KMS-11 (cell line): ENCODE measurements around the gene CASP8AP2.

ENCODE experiments used
- H2AFZ ChIP-seq: fragments of 200-600 bp; sonication (generic); 2 replicates; pipeline ENCODE4 v1.6.1; 2016; ENCODE audit warnings: antibody characterized with exemption, mixed run types, low read depth
- H3K27ac ChIP-seq: fragments of 200-600 bp; sonication (generic); 2 replicates; pipeline ENCODE4 v1.6.1; 2016; ENCODE audit warnings: mild to moderate bottlenecking, mixed run types
- H3K27me3 ChIP-seq: fragments of 200-600 bp; sonication (generic); 2 replicates; pipeline ENCODE4 v1.6.1; 2017; ENCODE audit warnings: mild to moderate bottlenecking, low read depth, mixed run types, moderate library complexity; ENCODE audit not compliant: insufficient read depth
- H3K36me3 ChIP-seq: fragments of 200-600 bp; sonication (generic); 2 replicates; pipeline ENCODE4 v1.6.1; 2017; ENCODE audit warnings: mild to moderate bottlenecking, mixed run types; ENCODE audit not compliant: insufficient read depth
- H3K4me1 ChIP-seq: fragments of 200-600 bp; sonication (generic); 2 replicates; pipeline ENCODE4 v1.6.1; 2016; ENCODE audit warnings: mild to moderate bottlenecking, low read depth, mixed run types; ENCODE audit not compliant: poor library complexity, severe bottlenecking
- H3K4me2 ChIP-seq: fragments of 200-600 bp; sonication (generic); 2 replicates; pipeline ENCODE4 v1.7.0; 2016; ENCODE audit warnings: mild to moderate bottlenecking, mixed run types
- H3K4me3 ChIP-seq: fragments of 200-600 bp; sonication (generic); IDR thresholded peaks from 2 replicates; pipeline ENCODE4 v1.6.1; 2017; ENCODE audit warnings: low read depth, low read length, mixed read lengths; ENCODE audit not compliant: insufficient read depth
- H3K79me2 ChIP-seq: fragments of 200-600 bp; sonication (generic); 2 replicates; pipeline ENCODE4 v1.6.1; 2016; ENCODE audit warnings: low read depth, mixed run types; ENCODE audit not compliant: insufficient read depth
- H3K9ac ChIP-seq: fragments of 200-600 bp; sonication (generic); 2 replicates; pipeline ENCODE4 v1.6.1; 2016; ENCODE audit warnings: mild to moderate bottlenecking, mixed run types
- H4K20me1 ChIP-seq: fragments of 200-600 bp; sonication (generic); 2 replicates; pipeline ENCODE4 v1.6.1; 2016; ENCODE audit warnings: mild to moderate bottlenecking, mixed run types; ENCODE audit not compliant: insufficient read depth
- TF ChIP-seq, protein P1 (sequence below): fragments of 200-600 bp; sonication (generic); conservative IDR thresholded peaks from 2 replicates; pipeline ENCODE4 v1.6.1; 2017; ENCODE audit warnings: low read depth, mild to moderate bottlenecking, antibody characterized with exemption, low read length, moderate library complexity, mixed read lengths

Gene CASP8AP2

DNA sequence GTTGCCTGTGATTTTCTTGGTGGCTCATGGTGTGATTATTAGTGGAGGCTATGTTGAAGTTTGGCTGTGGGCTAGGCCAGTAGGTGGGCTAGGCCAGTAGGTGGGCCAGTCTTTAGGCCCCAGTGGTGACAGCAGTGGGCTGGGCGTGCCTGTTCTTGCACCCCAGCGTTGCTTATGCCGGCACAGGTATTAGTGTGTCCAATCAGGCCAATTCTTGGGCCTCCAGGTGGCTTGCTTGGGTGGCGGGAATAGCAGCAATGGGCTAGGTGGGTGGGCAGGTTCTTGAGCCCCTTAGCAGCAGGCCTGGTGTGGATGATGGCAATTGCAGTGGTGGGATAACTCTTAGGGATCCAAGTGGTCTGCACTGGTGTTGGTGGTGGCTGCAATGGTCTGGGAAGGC lies 87.5 kb downstream of the CASP8AP2 start:
- Histone ChIP-seq H3K4me2 (no peak overlapping the region), H3K36me3 (no peaks in the 10 kb centered on the region), H4K20me1 (no peaks in the 10 kb centered on the region), H2AFZ (no peak overlapping the region), H3K4me1 (no peaks in the 10 kb centered on the region), H3K9ac (no peak overlapping the region), H3K79me2 (no peaks in the 10 kb centered on the region), H3K27ac (no peak overlapping the region), H3K27me3 (no peaks in the 10 kb centered on the region), H3K4me3 (no peak overlapping the region)
- TF ChIP-seq, protein P1, sequence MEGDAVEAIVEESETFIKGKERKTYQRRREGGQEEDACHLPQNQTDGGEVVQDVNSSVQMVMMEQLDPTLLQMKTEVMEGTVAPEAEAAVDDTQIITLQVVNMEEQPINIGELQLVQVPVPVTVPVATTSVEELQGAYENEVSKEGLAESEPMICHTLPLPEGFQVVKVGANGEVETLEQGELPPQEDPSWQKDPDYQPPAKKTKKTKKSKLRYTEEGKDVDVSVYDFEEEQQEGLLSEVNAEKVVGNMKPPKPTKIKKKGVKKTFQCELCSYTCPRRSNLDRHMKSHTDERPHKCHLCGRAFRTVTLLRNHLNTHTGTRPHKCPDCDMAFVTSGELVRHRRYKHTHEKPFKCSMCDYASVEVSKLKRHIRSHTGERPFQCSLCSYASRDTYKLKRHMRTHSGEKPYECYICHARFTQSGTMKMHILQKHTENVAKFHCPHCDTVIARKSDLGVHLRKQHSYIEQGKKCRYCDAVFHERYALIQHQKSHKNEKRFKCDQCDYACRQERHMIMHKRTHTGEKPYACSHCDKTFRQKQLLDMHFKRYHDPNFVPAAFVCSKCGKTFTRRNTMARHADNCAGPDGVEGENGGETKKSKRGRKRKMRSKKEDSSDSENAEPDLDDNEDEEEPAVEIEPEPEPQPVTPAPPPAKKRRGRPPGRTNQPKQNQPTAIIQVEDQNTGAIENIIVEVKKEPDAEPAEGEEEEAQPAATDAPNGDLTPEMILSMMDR, result no peak

DNA sequence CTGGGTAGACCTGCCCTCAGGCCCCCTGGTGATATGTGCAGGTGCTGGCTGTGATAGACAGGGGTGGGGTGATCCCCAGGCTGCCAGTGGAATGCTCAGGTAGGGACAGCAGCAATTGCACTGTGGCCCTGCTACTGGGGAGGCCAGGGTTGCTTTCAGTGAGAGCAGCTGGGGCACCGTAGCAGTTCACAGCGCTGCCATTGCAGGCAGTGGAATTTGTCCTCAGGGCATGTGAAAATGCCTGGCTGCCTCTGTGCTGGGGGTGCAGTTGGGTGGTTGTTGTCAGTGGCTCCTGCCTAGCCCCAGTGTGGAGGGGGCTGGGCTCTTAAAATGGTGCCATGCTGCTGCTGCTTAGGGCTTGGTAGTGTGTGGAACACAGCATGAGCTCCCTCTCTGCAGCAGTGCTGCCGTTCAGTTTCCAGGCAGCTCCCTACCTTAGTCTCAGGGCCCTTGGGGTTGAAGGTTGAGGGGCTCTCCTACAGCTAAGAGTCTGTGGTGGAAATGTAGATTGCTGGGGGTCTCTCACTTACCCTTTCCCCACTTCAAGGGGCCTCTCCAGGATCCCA lies 88.2 kb downstream of the CASP8AP2 start:
- Histone ChIP-seq H3K9ac (no peak overlapping the region), H3K4me3 (no peak overlapping the region), H3K4me2 (no peak overlapping the region), H3K36me3 (no peaks in the 10 kb centered on the region), H2AFZ (no peak overlapping the region), H3K4me1 (no peaks in the 10 kb centered on the region), H4K20me1 (no peaks in the 10 kb centered on the region), H3K79me2 (no peaks in the 10 kb centered on the region), H3K27ac (no peak overlapping the region), H3K27me3 (no peaks in the 10 kb centered on the region)
- TF ChIP-seq, protein P1, result no peak
